Raji (cell line): ENCODE measurements around the gene EIF2A.

Experiments used
- POLR2A ChIP-seq: IDR thresholded peaks from 2 replicates; pipeline ENCODE4 v1.6.1; 2011; ENCODE audit warnings: low read depth, low read length, control low read depth; ENCODE audit not compliant: insufficient read depth

The EIF2A gene

DNA sequence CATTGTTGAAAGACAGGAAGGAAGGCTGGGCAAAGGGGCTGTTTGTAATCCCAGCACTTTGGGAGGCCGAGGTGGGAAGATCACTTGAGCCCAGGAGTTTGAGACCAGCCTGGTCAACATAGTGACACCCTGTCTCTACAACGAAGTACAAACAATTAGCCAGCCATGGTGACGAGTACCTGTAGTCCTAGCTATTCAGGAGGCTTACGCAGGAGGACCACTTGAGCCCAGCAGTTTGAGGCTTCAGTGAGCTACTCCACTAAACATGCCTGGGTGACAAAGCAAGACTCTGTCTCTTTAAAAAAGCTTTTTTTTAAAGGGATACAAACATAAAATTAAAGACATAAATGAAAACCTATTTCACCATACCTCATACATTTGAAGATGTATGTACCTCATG is 11.4 kb upstream of the EIF2A start:
- TF ChIP-seq POLR2A: no peak

DNA sequence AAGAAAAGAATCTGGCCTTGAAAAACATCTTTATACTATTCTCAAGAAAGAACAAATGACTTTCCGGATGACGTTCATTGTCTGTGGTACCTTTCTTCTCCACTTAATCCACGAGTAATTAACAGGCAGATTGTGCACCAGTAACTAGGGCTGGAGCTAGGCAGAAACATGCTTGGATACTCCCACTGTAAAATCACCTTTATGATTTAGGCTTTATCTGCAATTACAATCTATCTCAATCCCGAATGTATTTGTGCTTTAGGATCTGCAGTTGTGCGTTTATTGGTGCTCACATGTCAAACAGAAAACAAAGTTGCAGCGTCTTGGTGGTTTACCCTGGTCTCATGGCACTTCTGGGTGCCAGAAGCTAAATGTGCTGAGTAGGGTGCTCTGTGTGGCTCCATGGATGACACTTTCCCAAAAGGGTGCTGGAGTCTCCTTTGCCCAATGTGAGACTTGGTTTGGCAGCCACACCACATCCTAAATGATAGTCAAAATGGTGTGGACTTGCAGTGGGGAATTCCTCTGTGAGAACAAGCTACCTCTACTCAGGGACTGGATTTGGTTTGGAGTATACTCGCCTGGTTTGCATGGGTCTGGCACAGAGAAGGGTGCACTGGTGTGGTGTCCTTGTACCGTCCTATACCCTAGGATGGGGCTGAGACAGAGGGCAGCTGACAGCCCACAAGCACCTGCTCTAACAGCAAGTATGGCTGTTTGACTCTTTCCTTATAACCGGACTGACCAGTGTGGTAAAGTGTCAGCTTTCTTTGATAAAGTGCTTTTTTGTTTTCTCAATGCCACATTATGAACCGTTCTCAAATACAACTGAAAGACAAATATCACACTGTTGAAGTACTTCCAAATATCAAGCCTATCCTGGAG is 8.0 kb upstream of the EIF2A start:
- no peak for TF ChIP-seq POLR2A

DNA sequence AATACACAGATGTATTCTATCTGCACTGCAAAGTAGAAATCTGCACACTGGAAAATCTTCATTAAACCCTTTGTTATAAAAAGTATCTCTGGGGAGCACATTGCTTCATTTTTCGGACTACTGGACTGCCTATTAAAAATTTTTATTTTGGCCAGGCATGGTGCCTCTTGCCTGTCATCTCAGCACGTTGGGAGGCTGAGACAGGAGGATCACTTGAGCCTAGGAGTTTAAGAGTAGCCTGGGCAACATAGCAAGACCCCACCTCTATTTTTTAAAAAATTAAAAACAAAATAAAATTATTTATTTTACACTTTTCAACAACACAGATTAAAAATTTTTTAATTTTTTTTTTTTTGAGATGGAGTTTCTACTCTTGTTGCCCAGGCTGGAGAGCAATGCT is 6.3 kb upstream of the EIF2A start:
- TF ChIP-seq POLR2A: no peak

GRCh38 chr3:150540991-150541390 is 5.6 kb upstream of the EIF2A start:
- no peak for TF ChIP-seq POLR2A

DNA sequence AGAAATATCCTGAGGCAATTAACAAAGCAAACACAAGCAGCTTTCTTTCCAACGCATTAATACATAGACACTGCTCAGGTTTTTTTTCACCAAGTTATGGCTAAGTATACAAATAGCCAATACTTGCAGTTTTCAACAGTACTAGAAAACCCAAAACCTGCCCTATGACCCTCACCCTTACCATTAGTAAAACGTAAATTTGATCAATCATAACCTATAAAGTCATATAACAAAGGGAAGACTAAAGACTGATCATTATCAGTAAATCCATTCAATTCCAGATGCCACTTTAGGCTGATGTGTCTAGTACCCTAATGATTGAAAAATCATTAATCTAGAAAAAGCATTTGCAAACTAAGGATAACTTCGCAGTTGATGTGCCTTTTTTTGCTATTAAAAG is 3.5 kb upstream of the EIF2A start:
- no peak for TF ChIP-seq POLR2A

DNA sequence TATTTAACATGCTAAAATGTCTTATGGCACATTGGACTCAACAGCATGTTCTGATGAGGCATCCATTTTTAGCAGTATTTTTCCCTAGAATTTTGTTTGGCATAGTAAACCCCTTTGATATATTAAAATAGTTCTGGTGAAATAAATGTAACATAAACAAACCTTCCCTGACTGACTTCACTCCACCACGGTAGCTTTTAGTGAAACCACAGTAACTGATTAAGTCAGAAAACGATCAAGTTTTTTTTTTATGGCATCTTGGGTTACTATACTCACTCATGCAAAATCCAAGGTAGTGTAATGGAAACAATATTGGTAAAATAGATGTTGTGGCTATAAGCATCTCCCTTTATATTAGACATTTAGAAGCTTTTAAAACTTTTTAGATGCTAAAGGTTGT is 3.1 kb upstream of the EIF2A start:
- no peak for TF ChIP-seq POLR2A

GRCh38 chr3:150544041-150544440 is 2.5 kb upstream of the EIF2A start:
- TF ChIP-seq POLR2A: no peak

GRCh38 chr3:150544726-150545125 is 1.9 kb upstream of the EIF2A start:
- TF ChIP-seq POLR2A: no peak

GRCh38 chr3:150545419-150546225 is 965 bp upstream of the EIF2A start:
- TF ChIP-seq POLR2A: no peak

DNA sequence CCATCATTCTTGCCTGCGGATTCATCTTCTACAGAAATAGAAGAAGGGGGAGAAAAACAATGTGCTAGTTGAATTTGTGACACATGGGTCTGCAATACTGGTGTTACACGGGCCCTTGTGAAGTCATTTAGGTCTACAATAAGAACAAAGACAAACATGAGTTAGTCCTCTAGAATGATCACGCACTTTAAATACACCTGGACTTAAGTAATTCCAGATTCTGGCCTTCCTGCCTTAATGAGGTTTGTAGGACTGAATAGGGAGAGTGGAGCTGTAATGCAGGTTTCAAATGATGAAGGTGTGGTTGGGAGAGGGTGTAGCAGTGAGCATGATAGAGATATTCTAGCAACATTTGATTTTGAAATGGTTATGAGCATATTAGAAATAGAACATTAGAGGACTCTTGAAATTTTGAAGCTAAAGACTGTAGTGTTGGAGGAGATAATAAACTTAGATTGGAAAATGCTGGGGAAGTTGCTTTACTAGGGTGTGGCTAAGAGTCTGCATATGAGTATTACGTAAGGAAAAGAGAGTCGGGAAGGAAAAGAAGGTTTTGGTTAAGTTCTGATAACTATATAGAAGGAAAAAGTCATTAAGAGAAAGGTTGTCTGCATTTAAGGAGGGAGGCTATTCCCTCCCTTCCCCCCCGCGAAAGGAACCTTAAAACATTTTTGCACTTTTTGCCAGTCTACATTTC is 606 bp downstream of the EIF2A start:
- TF ChIP-seq POLR2A: no peak

- TF ChIP-seq POLR2A: no peak
Measured at GRCh38 chr3:150555859-150556436, 9.4 kb downstream of the EIF2A start.

- no peak for TF ChIP-seq POLR2A
Measured at GRCh38 chr3:150556792-150557191, 10.2 kb downstream of the EIF2A start.

- TF ChIP-seq POLR2A: no peak
Measured at GRCh38 chr3:150557725-150558124, 11.1 kb downstream of the EIF2A start.

DNA sequence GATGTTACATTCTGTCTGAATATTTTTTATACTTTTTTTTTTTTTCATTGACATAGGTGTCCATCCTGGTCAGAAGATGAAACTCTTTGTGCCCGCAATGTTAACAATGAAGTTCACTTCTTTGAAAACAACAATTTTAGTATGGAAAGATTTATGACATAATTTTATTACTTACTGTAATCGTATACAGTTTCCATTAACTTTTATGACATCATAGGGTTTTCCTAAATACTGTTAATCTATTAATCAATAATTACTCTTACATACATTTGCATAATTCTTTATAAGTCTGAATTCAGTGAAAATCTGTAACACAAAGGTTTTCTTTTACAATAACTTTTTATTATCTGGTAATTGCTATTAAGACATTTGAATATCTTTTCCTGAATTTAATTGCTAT is 17.7 kb downstream of the EIF2A start:
- TF ChIP-seq POLR2A: no peak

GRCh38 chr3:150567328-150567727 is 20.7 kb downstream of the EIF2A start:
- TF ChIP-seq POLR2A: no peak

DNA sequence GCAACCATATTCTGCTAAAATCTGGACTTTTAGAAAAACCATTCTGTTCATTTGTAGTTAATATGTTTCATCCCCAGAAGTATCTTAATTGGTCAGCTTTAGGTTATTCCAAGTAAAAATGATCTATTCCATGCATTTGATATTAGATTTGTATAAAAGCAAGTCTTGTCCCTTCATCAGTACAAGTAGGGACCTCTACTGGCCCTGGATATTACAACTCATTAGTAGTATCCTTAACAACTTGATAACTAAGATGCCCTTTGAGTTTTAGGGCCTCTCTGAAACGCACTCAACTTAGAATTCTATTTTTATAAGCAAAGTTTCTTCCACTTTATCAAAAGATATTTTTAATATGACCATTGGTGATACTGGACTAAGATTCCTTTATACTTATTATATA is 31.3 kb downstream of the EIF2A start:
- TF ChIP-seq POLR2A: no peak

DNA sequence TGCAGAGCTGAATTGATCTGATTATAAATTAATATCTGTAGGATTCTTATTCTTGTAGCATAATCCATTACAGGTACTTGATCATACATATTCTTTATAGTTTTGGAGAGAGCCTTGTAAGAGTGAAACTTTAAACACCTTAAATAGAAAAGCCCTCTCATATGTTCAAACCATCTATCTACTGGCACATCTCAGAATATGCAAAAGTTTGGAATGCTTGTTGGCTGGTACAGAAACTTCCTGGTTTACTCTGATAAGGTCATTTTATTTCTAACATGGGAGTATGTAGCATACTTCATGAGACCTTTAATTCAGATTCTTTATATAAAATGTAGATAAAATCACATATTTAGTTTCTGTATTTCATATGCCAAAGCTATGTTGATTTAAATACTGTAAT is 34.6 kb downstream of the EIF2A start:
- no peak for TF ChIP-seq POLR2A
